Tibial nerve (tissue), 4 donors: ENCODE data around the gene ANAPC10. TPM values are rescaled to one million over a fixed set of nuclear protein-coding genes. Genes with fewer than 3 reads are reported as not detected.

Experiments used
- DNase-seq, 2 donors: peaks; one replicate each; pipeline ENCODE4 v3.0.0-alpha.2; 2019; ENCODE audit warnings: low spot score in 2 of 2
- H3K27ac ChIP-seq, 4 donors: fragments of 200-600 bp; sonication (generic) in 3 of 4; one replicate each; pipeline ENCODE4 v1.5.1; 2017 to 2019; ENCODE audit warnings: mild to moderate bottlenecking in 1 of 4
- H3K27me3 ChIP-seq, 2 donors: fragments of 200-600 bp; sonication (generic) in 1 of 2; one replicate each; pipeline versions ENCODE4 v1.5.1 to v1.6.0; 2017 to 2019
- H3K36me3 ChIP-seq, 3 donors: fragments of 200-600 bp; sonication (generic); one replicate each; pipeline ENCODE4 v1.5.1; 2018 to 2019
- H3K4me1 ChIP-seq, 4 donors: fragments of 200-600 bp; sonication (generic) in 3 of 4; one replicate each; pipeline ENCODE4 v1.5.1; 2017 to 2019
- H3K4me3 ChIP-seq, 4 donors: fragments of 200-600 bp; sonication (generic) in 3 of 4; one replicate each; pipeline ENCODE4 v1.5.1; 2017 to 2019; ENCODE audit warnings: mild to moderate bottlenecking in 1 of 4, moderate library complexity in 1 of 4
- H3K9me3 ChIP-seq, 4 donors: fragments of 200-600 bp; sonication (generic) in 3 of 4; one replicate each; pipeline ENCODE4 v1.5.1; 2017 to 2019
- EP300 ChIP-seq, 2 donors: sonication (generic); formaldehyde crosslinking; IDR thresholded peaks; one replicate each; pipeline ENCODE4 v1.6.1; 2017; ENCODE audit warnings: antibody characterized with exemption in 2 of 2, mild to moderate bottlenecking in 1 of 2
- POLR2A ChIP-seq, 2 donors: fragments of 450-650 bp; IDR thresholded peaks; one replicate each; pipeline ENCODE4 v1.6.1; 2017; ENCODE audit warnings: antibody characterized with exemption in 2 of 2, mild to moderate bottlenecking in 2 of 2, moderate library complexity in 2 of 2
- WGBS, 2 donors: methylation state at CpG; one replicate each; pipeline ENCODE4 v1.1.5; 2018; 5-methylcytosine and 5-hydroxymethylcytosine counted together
- total RNA-seq, 4 donors: library from RNA; depleted of rRNA; stranded (reverse); fragments of >200 nt; gene quantifications; one replicate each; pipeline ENCODE4 v1.1.0, GENCODE V29; 2016
- TF ChIP-seq, protein P1 (sequence below), 5 experiments: fragments of 200-600 bp in 3 of 5; fragments of 450-650 bp in 2 of 5; sonication (generic) in 3 of 5; IDR thresholded peaks; one replicate each; pipeline ENCODE4 v1.5.1; 2016 to 2019; ENCODE audit warnings: antibody characterized with exemption in 5 of 5, mild to moderate bottlenecking in 3 of 5, moderate library complexity in 2 of 5

The ANAPC10 gene
- total RNA-seq, 4 donors from 2014 or later, result 15.7 to 44.2 (median 21.9) TPM

- no peaks in the 10 kb centered on the region for H3K36me3 ChIP-seq
- H3K9me3 ChIP-seq, result peaks cover 0 to 3% (median 0%) of the 10 kb centered on the region in 4 donors
- H3K27ac ChIP-seq, result no peak overlapping the region
- no peak for DNase-seq
- 50 to 55% methylated on average over 1 of the region's 1 CpG for WGBS, 2 donors
- TF ChIP-seq EP300 (IDR thresholded peaks at IDR 0.05) (no peak), POLR2A (IDR thresholded peaks at IDR 0.05) (no peak)
- TF ChIP-seq, protein P1, sequence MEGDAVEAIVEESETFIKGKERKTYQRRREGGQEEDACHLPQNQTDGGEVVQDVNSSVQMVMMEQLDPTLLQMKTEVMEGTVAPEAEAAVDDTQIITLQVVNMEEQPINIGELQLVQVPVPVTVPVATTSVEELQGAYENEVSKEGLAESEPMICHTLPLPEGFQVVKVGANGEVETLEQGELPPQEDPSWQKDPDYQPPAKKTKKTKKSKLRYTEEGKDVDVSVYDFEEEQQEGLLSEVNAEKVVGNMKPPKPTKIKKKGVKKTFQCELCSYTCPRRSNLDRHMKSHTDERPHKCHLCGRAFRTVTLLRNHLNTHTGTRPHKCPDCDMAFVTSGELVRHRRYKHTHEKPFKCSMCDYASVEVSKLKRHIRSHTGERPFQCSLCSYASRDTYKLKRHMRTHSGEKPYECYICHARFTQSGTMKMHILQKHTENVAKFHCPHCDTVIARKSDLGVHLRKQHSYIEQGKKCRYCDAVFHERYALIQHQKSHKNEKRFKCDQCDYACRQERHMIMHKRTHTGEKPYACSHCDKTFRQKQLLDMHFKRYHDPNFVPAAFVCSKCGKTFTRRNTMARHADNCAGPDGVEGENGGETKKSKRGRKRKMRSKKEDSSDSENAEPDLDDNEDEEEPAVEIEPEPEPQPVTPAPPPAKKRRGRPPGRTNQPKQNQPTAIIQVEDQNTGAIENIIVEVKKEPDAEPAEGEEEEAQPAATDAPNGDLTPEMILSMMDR (IDR thresholded peaks at IDR 0.05), result no peak
- H3K27me3 ChIP-seq, result no peaks in the 10 kb centered on the region
- H3K4me3 ChIP-seq, result no peak overlapping the region
- H3K4me1 ChIP-seq, result no peaks in the 10 kb centered on the region
Observed at GRCh38 chr4:144970597-144970996, 127.4 kb downstream of the ANAPC10 start.

- Histone ChIP-seq H3K36me3 (no peaks in the 10 kb centered on the region), H3K4me1 (no peaks in the 10 kb centered on the region), H3K4me3 (no peak overlapping the region), H3K27me3 (no peaks in the 10 kb centered on the region), H3K27ac (no peak overlapping the region), H3K9me3 (no peaks in the 10 kb centered on the region)
- TF ChIP-seq EP300 (IDR thresholded peaks at IDR 0.05) (no peak), POLR2A (IDR thresholded peaks at IDR 0.05) (no peak)
- TF ChIP-seq, protein P1 (IDR thresholded peaks at IDR 0.05), result no peak
- WGBS, 2 donors, result 81 to 82% methylated on average over 2 of the region's 2 CpGs
- no peak for DNase-seq
Observed at GRCh38 chr4:144969821-144970220, 128.2 kb downstream of the ANAPC10 start.

DNA sequence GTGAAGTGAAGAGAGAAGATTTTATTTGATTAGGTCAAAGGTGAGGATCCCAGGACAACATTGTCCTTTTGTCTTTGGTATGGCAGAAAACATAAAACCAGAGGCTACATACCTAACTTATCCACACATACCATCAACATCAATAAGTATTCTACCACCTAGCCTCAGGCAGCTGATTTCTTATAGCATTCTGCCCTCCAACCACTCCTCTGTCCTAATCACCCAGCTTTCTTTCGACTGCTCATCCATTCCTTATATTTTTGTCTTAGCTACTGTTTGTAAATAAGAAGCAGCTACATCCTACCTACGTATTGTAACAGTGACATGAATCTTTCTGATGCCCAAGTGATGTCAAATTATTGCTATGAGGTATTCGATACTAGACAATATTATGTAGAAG lies 129.4 kb downstream of the ANAPC10 start:
- no peak for DNase-seq
- H3K27ac ChIP-seq, result no peak overlapping the region
- TF ChIP-seq, protein P1 (IDR thresholded peaks at IDR 0.05), result no peak
- no peak for TF ChIP-seq POLR2A (IDR thresholded peaks at IDR 0.05)
- H3K36me3 ChIP-seq, result no peaks in the 10 kb centered on the region
- H3K4me1 ChIP-seq, result no peaks in the 10 kb centered on the region
- no peaks in the 10 kb centered on the region for H3K9me3 ChIP-seq
- H3K4me3 ChIP-seq, result no peak overlapping the region
- 90 to 92% methylated on average over 3 of the region's 3 CpGs for WGBS, 2 donors
- H3K27me3 ChIP-seq, result no peaks in the 10 kb centered on the region

DNA sequence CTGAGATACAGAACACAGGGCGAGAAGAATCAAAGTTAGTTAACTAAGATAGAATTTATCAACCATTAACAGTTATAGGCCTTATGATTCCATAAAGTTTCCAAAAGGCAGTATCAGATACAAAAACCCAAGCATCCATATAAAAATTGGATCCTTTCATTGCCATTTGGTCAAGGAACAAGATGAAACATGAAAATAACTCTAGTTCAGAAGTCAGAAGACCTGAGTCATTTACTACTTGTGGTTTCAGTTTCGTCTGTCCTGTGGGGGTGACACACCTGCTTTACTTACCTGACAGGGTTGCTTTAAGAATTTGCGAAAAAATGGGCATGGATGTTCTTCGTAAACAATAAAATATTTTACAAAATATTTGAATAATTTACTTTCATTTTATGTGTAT lies 130.8 kb downstream of the ANAPC10 start:
- no peak for TF ChIP-seq EP300 (IDR thresholded peaks at IDR 0.05)
- TF ChIP-seq POLR2A (IDR thresholded peaks at IDR 0.05), result no peak
- TF ChIP-seq, protein P1 (IDR thresholded peaks at IDR 0.05), result no peak
- no peak overlapping the region for H3K27ac ChIP-seq
- H3K4me1 ChIP-seq, result no peaks in the 10 kb centered on the region
- DNase-seq, result no peak
- no peaks in the 10 kb centered on the region for H3K27me3 ChIP-seq
- H3K9me3 ChIP-seq, result no peaks in the 10 kb centered on the region
- 92 to 98% methylated on average over 4 of the region's 4 CpGs for WGBS, 2 donors
- no peaks in the 10 kb centered on the region for H3K36me3 ChIP-seq
- no peak overlapping the region for H3K4me3 ChIP-seq

DNA sequence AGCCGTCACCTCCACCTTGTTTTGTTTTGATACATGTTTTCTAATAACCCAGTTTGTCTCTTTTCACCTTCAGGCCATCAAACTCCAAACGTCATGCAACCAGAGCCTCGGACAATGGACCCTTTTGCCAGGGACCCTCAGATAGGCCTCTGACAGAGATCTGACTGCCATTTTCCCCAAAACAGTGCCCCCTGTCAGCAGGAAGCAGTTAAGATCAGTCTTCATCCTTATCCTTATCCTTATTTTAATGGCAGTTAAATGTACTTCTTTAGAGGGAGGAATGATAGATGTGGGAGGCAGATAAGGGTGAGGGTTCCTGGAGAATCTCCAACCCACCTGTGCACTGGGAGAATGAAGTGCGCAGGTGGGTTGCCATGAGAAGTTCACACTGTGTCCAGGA lies 135.7 kb downstream of the ANAPC10 start:
- no peak for DNase-seq
- H3K27me3 ChIP-seq, result no peaks in the 10 kb centered on the region
- WGBS, 2 donors, result 78 to 80% methylated on average over 4 of the region's 4 CpGs
- no peaks in the 10 kb centered on the region for H3K4me1 ChIP-seq
- H3K27ac ChIP-seq, result no peak overlapping the region
- H3K4me3 ChIP-seq, result no peak overlapping the region
- TF ChIP-seq POLR2A (IDR thresholded peaks at IDR 0.05) (no peak), EP300 (IDR thresholded peaks at IDR 0.05) (no peak)
- TF ChIP-seq, protein P1 (IDR thresholded peaks at IDR 0.05), result no peak
- no peaks in the 10 kb centered on the region for H3K36me3 ChIP-seq
- peaks cover 0 to 24% (median 0%) of the 10 kb centered on the region in 4 donors for H3K9me3 ChIP-seq
